Effector CD4-positive, alpha-beta T cell (primary cell): ENCODE data around the gene TAF6.
"Not testable (repeated sequence)": the region's sequence is repeated elsewhere in the genome, so short reads cannot be mapped to it uniquely, and the experiment has no call there.

Source experiments
- DNase-seq: peaks from one replicate; pipeline ENCODE4 v3.0.0-alpha.2; 2020

The TAF6 gene

DNA sequence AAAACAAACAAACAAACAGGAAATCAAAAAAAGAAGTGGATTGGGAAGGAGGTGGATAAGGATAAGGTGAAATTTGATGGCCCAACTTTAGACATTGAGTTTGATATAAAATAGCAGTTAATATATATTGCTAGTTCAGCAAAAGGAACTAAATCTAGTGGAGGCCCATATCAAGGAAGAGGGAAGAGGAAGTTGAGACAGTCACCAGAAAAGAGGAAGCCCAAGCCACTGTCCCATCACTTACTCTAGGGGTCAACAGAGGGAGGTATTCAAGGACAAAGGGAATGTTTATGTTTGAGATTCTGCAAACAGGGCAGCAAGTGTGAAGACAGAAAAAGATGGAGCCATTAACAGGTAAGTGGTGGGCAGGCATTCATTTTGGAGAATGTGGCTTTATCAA lies 33.2 kb upstream of the TAF6 start:
- DNase-seq: no peak

DNA sequence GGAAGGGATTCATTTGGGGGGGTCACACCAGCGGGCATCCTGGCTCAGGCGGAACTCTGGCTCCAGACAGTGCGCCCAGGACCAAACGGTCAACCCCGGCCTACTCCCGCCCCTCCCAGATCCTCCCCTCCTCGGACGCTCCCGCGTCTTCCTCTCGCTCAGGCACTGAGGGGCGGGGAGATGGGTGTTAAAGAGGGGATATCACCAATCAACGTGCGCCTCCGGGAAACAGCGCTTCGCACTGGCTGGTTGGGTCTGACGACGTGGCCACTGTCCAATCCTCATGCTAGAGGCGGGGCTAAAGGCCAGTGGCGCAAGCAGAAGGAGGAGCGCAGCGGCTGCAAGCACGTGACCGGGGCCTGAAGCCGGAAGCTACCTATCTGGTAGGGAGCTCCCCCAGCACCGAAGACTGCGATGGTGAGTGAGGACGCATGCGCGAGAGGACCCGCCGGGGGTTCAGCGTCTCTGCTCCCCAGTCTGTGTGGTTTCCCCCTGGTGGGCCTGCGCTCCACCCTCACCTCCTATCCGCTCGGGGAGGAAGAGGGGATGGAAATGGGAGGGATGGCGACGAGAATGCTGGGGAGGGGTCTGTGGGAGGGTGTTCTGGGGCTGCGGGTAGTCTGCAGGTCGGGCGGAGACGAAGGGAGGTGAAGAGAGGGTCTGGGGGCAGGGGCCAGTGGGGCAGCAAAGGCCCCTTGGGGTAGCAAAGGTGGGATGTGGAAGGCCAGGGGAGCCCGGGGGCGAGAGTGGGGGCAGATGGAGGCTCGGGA lies 29.6 kb upstream of the TAF6 start, which contains the start of gene LAMTOR4:
Gene LAMTOR4, plus strand, starts transcription at position 360 of the 770 bp plus-strand sequence. Its CDS starts 55 bp downstream, at position 415.
- DNase-seq: peak; percentile 98

DNA sequence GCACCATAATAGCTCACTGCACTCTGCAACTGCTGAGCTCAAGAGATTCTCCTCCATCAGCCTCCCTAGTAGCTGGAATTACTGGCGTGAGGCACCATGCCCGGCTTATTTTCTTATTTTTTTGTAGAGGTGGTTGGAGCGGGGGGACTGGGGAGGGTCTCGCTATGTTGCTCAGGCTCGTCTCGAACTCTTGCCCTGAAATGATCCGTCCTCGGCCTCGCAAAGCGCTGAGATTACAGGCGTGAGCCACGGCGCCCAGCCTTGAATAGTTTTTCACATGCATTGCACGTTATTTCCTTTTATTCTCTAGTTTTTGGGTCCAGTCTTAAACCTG lies 29.0 kb upstream of the TAF6 start:
- DNase-seq: no peak

DNA sequence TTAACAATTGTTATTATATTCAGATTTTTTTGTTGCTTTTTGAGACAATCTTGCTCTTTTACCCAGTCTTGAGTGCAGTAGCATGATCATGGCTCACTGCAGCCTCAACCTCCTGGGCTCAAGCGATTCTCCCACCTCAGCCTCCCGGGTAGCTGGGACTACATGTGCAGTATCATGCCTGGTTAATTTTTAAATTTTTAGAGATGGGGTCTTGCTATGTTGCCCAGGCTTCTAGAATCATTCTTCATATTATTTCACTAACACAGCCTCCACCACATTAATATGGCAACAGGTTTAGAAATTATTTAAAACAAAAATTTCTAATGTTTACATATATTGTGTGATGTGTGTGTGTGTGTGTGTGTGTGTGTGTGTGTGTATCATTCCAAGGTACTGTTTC lies 28.1 kb upstream of the TAF6 start:
- DNase-seq: no peak

DNA sequence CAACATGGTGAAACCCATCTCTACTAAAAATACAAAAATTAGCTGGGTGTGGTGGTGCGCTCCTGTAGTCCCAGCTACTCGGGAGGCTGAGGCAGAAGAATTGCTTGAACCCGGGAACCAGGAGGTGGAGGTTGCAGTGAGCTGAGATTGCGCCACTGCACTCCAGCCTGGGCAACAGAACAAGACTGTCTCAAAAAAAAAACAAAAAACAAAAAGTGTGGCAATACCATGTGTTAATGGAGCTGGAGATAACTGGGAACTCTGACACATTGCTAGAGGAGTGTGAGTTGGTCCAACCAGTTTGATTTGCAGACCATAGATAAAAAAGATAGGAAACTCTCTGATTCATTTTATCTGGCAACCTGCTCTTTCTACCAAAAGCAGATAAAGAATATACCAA lies 27.2 kb upstream of the TAF6 start:
- DNase-seq: not testable (repeated sequence)

DNA sequence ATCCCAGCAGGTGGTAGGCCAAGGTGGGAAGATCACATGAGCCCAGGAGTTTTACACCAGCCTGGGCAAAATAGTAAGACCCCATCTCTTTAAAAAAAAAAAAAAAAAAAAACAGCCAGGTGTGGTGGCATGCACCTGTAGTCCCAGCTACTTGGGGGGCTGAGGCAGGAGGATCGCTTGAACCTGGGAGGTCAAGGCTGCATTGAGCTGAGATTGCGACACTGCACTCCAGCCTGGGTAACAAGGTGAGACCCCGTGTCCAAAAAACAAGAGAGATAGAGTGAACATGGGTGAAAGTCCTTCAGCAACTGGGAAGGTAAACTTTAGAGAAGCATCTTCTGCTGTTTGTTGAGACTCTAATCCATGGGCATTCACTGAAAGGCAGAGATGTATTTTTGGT lies 23.3 kb upstream of the TAF6 start:
- no peak for DNase-seq

DNA sequence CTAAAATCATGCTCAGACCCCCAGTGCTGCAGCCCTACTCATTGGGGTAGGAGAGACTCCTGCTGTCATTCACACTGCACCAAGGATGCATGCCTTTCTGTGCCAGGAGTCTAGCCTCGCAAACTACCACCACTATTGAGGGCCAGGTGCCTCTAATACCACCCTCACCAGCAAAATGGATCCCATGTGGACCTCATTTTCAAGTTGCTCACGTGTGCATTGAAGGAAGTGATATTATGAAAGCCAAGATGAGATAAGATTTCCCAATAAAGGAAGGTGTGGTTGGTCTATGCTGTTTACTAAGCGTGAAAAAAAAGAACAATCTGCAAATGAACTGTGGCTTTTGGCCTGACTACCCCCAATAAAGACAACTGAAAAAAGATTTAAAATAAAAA lies 22.4 kb upstream of the TAF6 start:
- DNase-seq: no peak

DNA sequence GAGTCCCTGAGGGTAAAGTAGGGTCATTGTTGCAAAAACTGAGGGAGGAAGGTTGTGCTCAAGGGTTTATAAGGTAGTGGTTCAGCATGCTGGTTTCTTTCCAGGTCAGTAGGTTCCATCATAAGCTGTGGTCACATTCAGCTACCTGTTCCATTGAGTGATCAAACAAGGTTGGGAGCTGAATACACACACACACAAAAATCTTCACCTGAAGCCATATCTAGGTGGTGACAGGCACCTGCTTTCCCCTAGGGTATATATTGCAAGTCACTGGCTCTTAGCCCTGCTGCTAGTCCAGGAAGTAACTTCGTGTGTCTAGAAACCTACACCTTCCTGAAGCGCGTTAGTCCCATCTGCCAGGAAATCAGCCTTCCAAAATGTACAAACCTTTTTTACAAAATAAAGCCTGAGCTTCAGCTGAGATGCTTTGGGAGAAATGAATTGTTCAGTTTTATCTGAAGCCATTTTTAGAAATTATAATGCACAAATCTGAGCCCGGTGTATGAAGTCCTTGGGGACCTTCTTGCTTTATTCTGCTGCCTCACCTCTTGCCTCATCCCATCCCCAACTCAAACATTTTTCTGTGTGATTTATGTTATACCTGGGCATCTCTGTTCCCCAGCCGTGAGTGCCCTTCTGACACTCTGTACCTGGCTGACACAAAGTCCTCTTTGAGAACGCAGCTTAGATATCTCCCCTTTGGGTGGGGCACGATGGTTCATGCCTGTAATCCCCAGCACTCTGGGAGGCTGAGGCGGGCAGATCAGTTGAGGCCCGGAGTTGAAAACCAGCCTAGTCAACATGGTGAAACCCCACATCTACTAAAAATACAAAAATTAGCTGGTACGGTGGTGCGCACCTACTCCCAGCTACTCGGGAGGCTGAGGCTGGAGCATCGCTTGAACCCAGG lies 18.9 kb upstream of the TAF6 start:
- DNase-seq: no peak

DNA sequence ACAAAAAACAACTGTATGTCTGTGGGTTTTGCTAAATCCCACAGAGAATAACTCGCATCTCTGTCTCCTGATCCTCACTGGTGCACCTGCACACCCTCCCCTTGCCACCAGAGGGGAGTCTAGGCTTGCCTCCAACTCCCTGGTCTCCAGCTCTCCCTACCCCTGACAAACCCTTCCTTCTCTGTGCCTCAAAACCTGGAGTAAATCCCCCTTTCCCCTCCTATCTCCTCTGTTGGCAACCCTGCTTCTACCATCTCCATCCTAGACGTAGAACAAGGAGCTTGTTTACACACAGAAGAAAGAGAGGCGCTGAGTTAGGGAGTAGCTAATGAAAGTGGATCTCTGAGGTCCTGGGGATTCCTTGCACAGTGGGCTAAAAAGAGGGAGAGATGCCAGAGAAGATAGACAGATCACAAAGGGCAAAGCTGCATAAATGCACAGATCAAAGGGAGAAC lies 13.6 kb upstream of the TAF6 start:
- peak; percentile 51 for DNase-seq

DNA sequence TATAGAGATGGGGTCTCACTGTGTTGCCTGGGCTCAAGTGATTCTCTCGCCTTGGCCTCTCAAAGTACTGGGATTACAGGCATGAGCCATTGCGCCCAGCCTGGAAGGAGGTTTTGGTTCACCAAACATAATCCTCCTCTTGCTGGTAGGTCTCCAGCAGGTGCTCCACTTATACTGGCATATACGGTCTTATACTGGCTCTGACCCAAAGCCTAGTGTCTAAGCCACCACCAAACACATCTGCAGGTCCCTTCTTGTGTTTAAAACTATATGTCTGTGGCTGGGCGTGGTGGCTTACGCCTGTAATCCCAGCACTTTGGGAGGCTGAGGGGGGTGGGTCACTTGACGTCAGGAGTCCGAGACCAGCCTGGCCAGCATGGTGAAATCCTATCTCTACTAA lies 13.0 kb upstream of the TAF6 start:
- no peak for DNase-seq

DNA sequence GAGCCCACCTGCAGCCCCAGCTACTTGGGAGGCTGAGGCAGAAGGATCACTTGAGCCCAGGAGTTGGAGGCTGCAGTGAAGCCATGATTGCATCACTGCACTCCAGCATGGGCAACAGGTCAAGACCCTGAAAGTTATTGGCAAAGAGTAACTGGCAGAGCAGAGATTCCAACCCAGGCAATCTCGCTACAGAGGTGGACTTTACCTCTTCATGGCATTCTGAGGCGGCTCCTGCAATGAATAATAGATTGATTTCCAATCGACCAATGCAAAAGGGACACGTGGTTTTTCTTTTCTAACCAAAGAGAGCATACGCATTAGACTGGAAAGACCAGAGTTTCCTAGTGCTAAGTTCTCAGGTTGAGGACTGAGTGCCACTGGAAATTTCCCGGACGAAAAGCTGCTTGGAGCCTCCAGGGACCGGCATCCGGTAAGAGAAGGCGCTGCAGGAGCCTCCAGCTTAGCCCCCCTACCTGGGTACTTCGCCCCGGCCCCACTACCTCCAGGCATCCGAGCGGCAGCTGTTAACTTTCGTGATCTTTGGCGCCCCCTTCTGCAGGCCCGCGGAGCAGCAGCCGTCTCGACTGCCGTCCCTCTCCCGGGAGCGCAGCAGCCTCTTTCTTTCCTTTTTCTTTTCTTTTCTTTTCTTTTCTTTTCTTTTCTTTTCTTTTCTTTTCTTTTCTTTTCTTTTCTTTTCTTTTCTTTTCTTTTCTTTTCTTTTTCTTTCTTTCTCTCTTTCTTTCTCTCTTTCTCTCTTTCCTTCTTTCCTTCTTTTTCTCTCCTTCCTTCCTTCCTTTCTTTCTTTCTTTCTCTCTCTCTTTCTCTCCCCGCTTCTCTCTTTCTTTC lies 11.7 kb upstream of the TAF6 start:
- peak; percentile 82 for DNase-seq

DNA sequence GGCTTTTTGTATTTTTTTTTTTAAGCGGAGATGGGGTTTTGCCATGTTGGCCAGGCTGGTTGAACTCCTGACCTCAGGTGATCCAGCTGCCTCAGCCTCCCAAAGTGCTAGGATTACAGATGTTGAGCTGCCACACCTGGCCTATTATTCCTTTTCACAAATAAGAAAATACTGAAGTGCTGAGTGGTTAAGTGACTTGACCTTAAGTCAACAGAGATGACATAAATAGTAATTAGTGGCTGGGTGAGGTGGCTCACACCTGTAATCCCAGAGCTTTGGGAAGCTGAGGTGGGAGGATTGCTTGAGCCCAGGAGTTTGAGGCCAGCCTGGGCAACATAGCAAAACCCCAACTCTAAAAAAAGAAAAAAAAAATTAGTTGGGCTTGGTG lies 11.1 kb upstream of the TAF6 start:
- DNase-seq: not testable (repeated sequence)

DNA sequence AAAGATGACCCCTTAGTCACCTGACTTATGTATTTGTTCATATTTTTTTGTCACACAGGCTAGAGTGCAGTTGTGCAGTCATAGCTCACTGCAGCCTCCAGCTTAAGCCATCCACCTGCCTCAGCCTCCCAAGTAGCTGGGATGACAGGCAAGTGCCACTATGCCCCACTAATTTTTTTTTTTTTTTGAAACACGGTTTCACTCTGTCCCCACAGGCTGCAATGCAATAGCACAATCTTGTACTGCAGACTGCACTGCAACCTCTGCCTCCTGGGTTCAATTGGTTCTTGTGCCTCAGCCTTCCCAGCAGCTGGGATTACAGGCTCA lies 9.4 kb upstream of the TAF6 start:
- DNase-seq: no peak

DNA sequence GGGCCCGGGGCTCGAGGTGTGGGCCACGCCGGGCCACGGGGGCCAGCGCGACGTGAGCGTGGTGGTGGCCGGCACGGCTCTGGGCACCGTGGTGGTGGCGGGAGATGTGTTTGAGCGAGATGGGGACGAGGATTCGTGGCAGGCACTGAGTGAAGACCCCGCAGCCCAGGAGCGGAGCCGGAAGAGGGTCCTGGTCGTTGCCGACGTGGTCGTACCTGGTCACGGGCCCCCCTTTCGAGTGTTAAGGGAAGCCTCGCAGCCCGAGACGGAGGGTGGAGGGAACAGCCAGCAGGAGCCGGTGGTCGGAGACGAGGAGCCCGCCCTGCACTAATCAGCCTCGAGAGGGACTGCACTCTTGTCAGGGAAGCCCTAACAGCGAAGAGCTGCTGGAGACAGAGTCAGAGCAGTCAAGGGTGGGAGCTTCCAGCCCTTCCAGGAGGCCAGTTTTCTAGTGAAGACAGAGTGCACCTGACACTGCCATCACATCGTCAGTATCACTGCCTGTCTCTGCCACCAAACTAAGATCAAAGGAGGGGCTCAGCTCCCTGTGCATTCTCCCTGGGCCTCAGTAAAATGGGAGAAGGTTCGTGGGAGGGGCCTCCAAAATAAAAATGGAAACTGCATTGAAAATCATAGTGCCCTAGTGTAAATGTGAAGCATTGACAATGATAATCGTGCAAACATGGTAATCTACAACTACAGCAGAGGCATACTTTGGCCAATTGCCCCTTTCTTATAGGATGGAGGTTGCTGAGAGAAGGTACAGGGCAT lies 8.9 kb upstream of the TAF6 start:
- DNase-seq: no peak

DNA sequence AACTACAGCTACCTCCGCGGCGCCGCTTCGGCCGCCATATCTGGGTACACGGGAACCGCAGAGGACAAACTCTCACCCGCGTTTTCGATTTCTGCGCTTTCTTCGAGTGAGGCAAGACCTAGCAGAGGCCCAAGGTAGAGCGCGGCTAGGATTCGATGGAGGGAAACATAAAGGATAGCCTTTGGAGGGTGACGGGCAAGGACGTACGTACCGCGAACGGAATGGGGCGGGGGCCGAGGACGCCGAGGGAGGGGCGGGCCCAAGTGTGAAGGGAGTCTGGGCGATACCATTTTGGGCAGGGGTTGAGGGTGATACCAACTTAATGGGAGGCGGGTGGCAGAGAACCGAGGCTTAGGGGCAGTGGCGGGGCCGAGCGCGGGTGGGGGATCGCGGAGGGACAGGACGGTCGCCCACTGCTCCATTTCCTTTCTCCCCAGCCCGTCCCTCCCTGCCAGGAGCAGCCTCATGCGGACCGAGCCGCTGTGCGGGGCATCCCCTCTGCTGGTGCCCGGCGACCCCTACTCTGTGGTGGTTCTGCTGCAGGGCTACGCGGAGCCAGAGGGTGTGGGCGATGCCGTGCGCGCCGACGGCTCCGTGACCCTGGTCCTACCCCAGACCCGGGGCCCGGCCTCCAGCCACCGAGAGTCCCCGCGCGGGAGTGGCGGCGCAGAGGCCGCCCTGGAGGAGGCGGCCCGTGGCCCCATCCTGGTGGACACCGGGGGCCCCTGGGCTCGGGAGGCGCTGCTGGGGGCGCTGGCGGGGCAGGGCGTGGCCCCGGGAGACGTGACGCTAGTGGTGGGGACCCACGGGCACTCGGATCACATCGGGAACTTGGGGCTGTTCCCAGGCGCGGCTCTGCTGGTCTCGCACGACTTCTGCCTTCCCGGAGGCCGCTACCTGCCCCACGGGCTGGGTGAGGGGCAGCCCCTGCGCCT lies 8.0 kb upstream of the TAF6 start, which contains the start of gene MBLAC1:
Gene MBLAC1, plus strand, starts transcription at position 37 of the 935 bp plus-strand sequence. Its CDS starts 429 bp downstream, at position 466.
- DNase-seq: peak; percentile 89

DNA sequence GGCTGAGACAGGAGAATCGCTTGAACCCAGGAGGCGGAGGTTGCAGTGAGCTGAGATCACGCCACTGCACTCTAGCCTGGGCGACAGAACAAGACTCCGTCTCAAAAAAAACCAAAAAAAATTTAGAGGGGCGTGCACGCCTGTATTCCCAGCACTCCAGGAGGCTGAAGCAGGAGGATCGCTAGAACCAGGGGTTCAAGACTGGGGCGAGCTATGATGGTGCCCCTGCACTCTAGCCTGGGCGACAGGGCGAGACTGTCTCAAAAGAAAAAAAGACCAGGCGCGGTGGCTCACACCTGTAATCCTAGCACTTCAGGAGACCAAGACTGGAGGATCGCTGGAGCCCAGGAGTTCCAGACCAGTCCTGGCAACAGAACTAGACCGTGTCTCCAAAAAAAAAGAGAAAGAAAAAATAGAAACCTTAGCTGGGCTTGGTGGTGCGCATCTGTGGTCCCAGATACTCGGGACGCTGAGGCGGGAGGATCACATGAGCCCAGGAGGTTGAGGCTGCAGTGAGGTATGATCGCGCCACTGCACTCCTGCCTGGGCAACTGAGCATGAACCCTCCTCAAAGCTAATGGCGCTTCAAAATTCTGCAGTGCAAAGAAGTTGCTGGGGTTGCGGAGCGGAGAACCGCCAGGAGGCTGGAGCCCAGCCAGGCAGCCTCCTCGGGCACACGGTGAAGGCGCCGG lies 7.2 kb upstream of the TAF6 start:
- no peak for DNase-seq

DNA sequence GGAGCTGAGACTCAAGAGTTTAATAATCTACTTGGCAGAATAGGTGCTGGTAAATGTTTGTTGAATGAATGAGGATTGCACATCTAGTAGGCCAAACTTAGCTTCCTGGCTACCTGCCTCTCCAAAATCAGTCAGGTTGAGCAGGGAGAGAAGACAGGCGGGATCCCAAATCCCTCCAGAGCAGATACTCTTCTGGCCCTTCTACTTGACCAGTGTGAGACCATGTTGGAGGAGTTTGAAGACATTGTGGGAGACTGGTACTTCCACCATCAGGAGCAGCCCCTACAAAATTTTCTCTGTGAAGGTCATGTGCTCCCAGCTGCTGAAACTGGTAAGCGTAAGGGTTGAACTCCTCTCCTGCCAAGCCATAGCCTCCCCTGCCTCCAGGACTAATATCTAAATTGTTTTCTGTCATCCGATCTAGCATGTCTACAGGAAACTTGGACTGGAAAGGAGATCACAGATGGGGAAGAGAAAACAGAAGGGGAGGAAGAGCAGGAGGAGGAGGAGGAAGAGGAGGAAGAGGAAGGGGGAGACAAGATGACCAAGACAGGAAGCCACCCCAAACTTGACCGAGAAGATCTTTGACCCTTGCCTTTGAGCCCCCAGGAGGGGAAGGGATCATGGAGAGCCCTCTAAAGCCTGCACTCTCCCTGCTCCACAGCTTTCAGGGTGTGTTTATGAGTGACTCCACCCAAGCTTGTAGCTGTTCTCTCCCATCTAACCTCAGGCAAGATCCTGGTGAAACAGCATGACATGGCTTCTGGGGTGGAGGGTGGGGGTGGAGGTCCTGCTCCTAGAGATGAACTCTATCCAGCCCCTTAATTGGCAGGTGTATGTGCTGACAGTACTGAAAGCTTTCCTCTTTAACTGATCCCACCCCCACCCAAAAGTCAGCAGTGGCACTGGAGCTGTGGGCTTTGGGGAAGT lies 5.4 kb upstream of the TAF6 start:
- no peak for DNase-seq

DNA sequence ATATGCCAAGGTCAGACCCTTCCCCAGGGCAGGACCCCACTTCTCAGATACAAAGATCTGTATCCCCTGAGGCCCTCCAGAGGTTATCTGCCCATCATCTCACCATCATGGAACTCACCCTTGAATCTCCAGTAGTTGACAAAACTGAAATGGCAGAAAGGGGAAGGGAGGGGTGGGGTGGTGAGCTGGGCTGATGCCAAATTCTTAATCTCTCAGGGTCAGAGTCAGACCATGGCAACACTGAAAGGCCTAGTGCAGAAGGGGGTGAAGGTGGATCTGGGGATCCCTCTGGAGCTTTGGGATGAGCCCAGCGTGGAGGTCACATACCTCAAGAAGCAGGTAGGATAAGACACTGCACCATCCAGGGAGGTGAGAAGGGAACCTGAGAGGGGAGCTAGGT lies 3.4 kb upstream of the TAF6 start:
- DNase-seq: no peak

DNA sequence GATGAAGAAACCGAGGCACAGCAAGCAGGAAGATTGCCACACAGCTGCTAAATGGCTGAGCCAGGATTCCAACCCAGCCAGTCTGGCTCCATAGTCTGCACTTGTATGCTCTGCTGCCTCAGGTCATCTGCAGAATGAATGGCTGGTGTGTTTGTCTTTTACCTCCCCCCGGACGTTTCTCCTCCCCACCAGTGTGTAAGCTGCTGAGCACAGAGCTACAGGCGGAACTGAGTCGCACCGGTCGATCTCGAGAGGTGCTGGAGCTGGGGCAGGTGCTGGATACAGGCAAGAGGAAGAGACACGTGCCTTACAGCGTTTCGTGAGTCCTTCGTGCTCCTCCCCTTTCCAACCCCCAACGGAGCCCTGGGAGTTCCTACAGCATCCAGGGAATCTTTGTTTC lies 2.9 kb upstream of the TAF6 start:
- DNase-seq: no peak

DNA sequence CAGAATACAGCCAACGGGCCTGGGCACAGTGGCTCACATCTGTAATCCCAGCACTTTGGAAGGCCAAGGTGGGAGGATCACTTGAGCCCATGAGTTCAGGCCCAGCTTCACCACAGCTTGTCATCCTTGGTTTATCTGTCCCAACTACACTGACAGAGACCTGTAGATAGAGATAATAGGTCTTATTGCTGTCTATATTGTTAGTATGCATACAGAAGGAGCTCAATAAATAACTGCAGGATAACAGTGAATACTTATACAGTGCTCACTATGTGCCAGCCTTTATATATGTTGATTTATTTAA lies 1.5 kb upstream of the TAF6 start:
- DNase-seq: no peak
